ENCODE results near the gene SORCS1. TPM values are rescaled to one million over a fixed set of nuclear protein-coding genes. Genes with fewer than 3 reads are reported as not detected.

The SORCS1 gene
- total RNA-seq, 1 donor from 2014 or later = 1.1 TPM

GRCh38 chr10:107085665-107086525, 78.6 kb downstream of the SORCS1 start:
- no peak overlapping the region for H3K27ac ChIP-seq (ENCODE audit: low read depth, low read length)
- peaks cover 11% of the 10 kb centered on the region for H3K4me1 Mint-ChIP-seq (ENCODE audit: low read depth, unreplicated experiment)
- H3K27me3 Mint-ChIP-seq (ENCODE audit: low read depth, unreplicated experiment) = no peaks in the 10 kb centered on the region

DNA sequence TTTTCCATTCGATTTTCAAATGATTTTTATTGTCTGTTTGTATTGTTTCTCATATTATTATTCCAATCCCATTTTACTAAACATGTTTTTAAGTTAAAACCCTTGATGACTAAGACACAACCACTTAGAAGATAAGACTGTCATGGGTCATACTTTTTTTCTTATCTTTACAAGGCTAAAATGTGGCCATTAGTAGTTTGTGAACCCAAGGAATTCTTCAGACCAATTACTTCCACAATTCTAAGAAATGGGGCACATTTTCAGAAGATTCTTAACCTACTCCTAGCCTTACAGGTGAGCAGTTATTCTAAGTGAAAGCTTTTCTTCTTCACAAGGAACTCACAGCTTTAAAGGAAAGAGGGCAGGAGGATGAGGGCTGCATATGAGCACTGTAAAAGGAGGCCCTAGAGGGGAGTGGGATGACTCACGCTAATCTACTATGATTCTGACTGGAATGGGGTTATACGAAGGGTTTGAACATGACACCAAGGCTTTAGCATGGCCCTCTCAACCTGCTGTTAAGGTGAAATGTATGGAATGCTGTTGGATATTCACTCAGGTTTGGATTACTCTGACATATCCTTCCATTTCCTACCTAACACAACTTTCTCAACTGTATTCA, 81.0 kb downstream of the SORCS1 start:
- Histone ChIP-seq H3K4me2 (ENCODE audit: low read length) (no peak overlapping the region), H3K79me2 (ENCODE audit: insufficient read depth, low read length) (no peaks in the 10 kb centered on the region), H3K9ac (ENCODE audit: low read length) (no peak overlapping the region), H3K27ac (ENCODE audit: low read depth, low read length) (no peak overlapping the region), H3K9me3 (ENCODE audit: insufficient read depth, low read depth, low read length) (no peaks in the 10 kb centered on the region), H3K4me1 (ENCODE audit: insufficient read depth, low read length) (no peaks in the 10 kb centered on the region), H4K20me1 (ENCODE audit: insufficient read depth, low read length) (no peaks in the 10 kb centered on the region), H3K36me3 (ENCODE audit: insufficient read depth, low read length) (no peaks in the 10 kb centered on the region), H2AFZ (ENCODE audit: low read depth, low read length) (no peak overlapping the region), H3K4me3 (ENCODE audit: insufficient read depth, low read depth, low read length) (no peak overlapping the region), H3K27me3 (ENCODE audit: insufficient read depth, low read length) (no peaks in the 10 kb centered on the region)
- H3K36me3 Mint-ChIP-seq (ENCODE audit: low read depth, unreplicated experiment) = no peaks in the 10 kb centered on the region
- no peak overlapping the region for H3K27ac Mint-ChIP-seq (ENCODE audit: unreplicated experiment)
- peaks cover 11% of the 10 kb centered on the region for H3K4me1 Mint-ChIP-seq (ENCODE audit: low read depth, unreplicated experiment)
- no peaks in the 10 kb centered on the region for H3K27me3 Mint-ChIP-seq (ENCODE audit: low read depth, unreplicated experiment)
- no peak for FAIRE-seq
- H3K9me3 Mint-ChIP-seq (ENCODE audit: unreplicated experiment) = no peaks in the 10 kb centered on the region
- DNase-seq (ENCODE audit: low read depth) = no peak
- H3K4me3 Mint-ChIP-seq (ENCODE audit: unreplicated experiment) = no peak overlapping the region
- TF ChIP-seq, protein P1, sequence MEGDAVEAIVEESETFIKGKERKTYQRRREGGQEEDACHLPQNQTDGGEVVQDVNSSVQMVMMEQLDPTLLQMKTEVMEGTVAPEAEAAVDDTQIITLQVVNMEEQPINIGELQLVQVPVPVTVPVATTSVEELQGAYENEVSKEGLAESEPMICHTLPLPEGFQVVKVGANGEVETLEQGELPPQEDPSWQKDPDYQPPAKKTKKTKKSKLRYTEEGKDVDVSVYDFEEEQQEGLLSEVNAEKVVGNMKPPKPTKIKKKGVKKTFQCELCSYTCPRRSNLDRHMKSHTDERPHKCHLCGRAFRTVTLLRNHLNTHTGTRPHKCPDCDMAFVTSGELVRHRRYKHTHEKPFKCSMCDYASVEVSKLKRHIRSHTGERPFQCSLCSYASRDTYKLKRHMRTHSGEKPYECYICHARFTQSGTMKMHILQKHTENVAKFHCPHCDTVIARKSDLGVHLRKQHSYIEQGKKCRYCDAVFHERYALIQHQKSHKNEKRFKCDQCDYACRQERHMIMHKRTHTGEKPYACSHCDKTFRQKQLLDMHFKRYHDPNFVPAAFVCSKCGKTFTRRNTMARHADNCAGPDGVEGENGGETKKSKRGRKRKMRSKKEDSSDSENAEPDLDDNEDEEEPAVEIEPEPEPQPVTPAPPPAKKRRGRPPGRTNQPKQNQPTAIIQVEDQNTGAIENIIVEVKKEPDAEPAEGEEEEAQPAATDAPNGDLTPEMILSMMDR (IDR thresholded peaks at IDR 0.05; ENCODE audit: insufficient read depth, low read depth, low read length) = no peak
- TF ChIP-seq EZH2 (IDR thresholded peaks at IDR 0.05; ENCODE audit: insufficient read depth, low read length) = no peak

More at GRCh38 chr10:107085665-107086525, 78.6 kb downstream of the SORCS1 start:
- no peak overlapping the region for H3K27ac Mint-ChIP-seq (ENCODE audit: unreplicated experiment)
- no peak overlapping the region for H3K9ac ChIP-seq (ENCODE audit: low read length)
- H4K20me1 ChIP-seq (ENCODE audit: insufficient read depth, low read length) = no peaks in the 10 kb centered on the region
- H3K36me3 ChIP-seq (ENCODE audit: insufficient read depth, low read length) = no peaks in the 10 kb centered on the region
- no peak overlapping the region for H2AFZ ChIP-seq (ENCODE audit: low read depth, low read length)
- H3K9me3 Mint-ChIP-seq (ENCODE audit: unreplicated experiment) = no peaks in the 10 kb centered on the region
- no peak overlapping the region for H3K4me2 ChIP-seq (ENCODE audit: low read length)
- peaks cover 2% of the 10 kb centered on the region for H3K9me3 ChIP-seq (ENCODE audit: insufficient read depth, low read depth, low read length)
- no peak overlapping the region for H3K4me3 ChIP-seq (ENCODE audit: insufficient read depth, low read depth, low read length)
- no peak for DNase-seq (ENCODE audit: low read depth)
- FAIRE-seq = no peak
- H3K4me1 ChIP-seq (ENCODE audit: insufficient read depth, low read length) = no peaks in the 10 kb centered on the region
- no peak for TF ChIP-seq EZH2 (IDR thresholded peaks at IDR 0.05; ENCODE audit: insufficient read depth, low read length)
- TF ChIP-seq, protein P1 (IDR thresholded peaks at IDR 0.05; ENCODE audit: insufficient read depth, low read depth, low read length) = no peak
- no peaks in the 10 kb centered on the region for H3K79me2 ChIP-seq (ENCODE audit: insufficient read depth, low read length)
- no peak overlapping the region for H3K4me3 Mint-ChIP-seq (ENCODE audit: unreplicated experiment)
- no peaks in the 10 kb centered on the region for H3K27me3 ChIP-seq (ENCODE audit: insufficient read depth, low read length)
- no peaks in the 10 kb centered on the region for H3K36me3 Mint-ChIP-seq (ENCODE audit: low read depth, unreplicated experiment)
